SK-N-SH treated with all-trans-retinoic acid at 6 μM for 48 hours (cell line): ENCODE data around the gene FRYL.

Experiments
- ATAC-seq: fragments of 200-7000 bp; cut with Tn5 transposase; 3 replicates; pipeline ENCODE4 v1.9.1; 2020; ENCODE audit warnings: mild to moderate bottlenecking, moderate library complexity
- ARNTL ChIP-seq: fragments of 450-650 bp; formaldehyde crosslinking; IDR thresholded peaks from 2 replicates; pipeline ENCODE4 v1.5.0; 2020; ENCODE audit warnings: low read depth, mild to moderate bottlenecking, moderate library complexity, borderline replicate concordance
- BACH2 ChIP-seq: fragments of 250-450 bp; sonication (Bioruptor Pico); IDR thresholded peaks from 2 replicates; pipeline ENCODE4 v1.9.0; 2021; ENCODE audit warnings: mild to moderate bottlenecking, borderline replicate concordance
- CREB5 ChIP-seq: fragments of 250-450 bp; sonication (Bioruptor Pico); IDR thresholded peaks from 2 replicates; pipeline ENCODE4 v1.5.1; 2020; ENCODE audit warnings: low read depth, mild to moderate bottlenecking, moderate library complexity
- CSDC2 ChIP-seq: fragments of 250-450 bp; sonication (Bioruptor Pico); IDR thresholded peaks from 2 replicates; pipeline ENCODE4 v1.5.0; 2020; ENCODE audit warnings: mild to moderate bottlenecking, moderate library complexity
- ESRRG ChIP-seq: fragments of 250-450 bp; sonication (Bioruptor Pico); IDR thresholded peaks from 2 replicates; pipeline ENCODE4 v1.6.1; 2021; ENCODE audit warnings: mild to moderate bottlenecking
- ISL1 ChIP-seq: fragments of 250-450 bp; sonication (Bioruptor Pico); IDR thresholded peaks from 2 replicates; pipeline ENCODE4 v2.1.2; 2022; ENCODE audit warnings: mild to moderate bottlenecking, moderate library complexity
- PATZ1 ChIP-seq: fragments of 250-450 bp; sonication (Bioruptor Pico); IDR thresholded peaks from 2 replicates; pipeline ENCODE4 v1.8.0; 2020; ENCODE audit warnings: mild to moderate bottlenecking, moderate library complexity, borderline replicate concordance
- POU6F1 ChIP-seq: fragments of 250-450 bp; sonication (Bioruptor Pico); IDR thresholded peaks from 2 replicates; pipeline ENCODE4 v1.8.0; 2021; ENCODE audit warnings: low read depth, mild to moderate bottlenecking, moderate library complexity, borderline replicate concordance
- PPARA ChIP-seq: fragments of 250-450 bp; sonication (Bioruptor Pico); IDR thresholded peaks from 2 replicates; pipeline ENCODE4 v1.5.0; 2020; ENCODE audit warnings: mild to moderate bottlenecking, borderline replicate concordance
- RARB ChIP-seq: fragments of 250-450 bp; sonication (Bioruptor Pico); IDR thresholded peaks from 2 replicates; pipeline ENCODE4 v1.8.0; 2021; ENCODE audit warnings: mild to moderate bottlenecking, moderate library complexity
- SNAI2 ChIP-seq: fragments of 250-450 bp; sonication (Bioruptor Pico); IDR thresholded peaks from 2 replicates; pipeline ENCODE4 v1.5.0; 2020; ENCODE audit warnings: mild to moderate bottlenecking, moderate library complexity
- TCF4 ChIP-seq: fragments of 250-450 bp; sonication (Bioruptor Pico); IDR thresholded peaks from 2 replicates; pipeline ENCODE4 v1.8.0; 2021; ENCODE audit warnings: mild to moderate bottlenecking, moderate library complexity, borderline replicate concordance
- TOX ChIP-seq: fragments of 250-450 bp; sonication (Bioruptor Pico); IDR thresholded peaks from 2 replicates; pipeline ENCODE4 v1.8.0; 2021; ENCODE audit warnings: mild to moderate bottlenecking, moderate library complexity, borderline replicate concordance
- ZC3H10 ChIP-seq: fragments of 250-450 bp; sonication (Bioruptor Pico); IDR thresholded peaks from 2 replicates; pipeline ENCODE4 v1.5.1; 2021; ENCODE audit warnings: mild to moderate bottlenecking, moderate library complexity
- ZFP3 ChIP-seq: fragments of 250-450 bp; sonication (Bioruptor Pico); IDR thresholded peaks from 2 replicates; pipeline ENCODE4 v1.5.0; 2020; ENCODE audit warnings: mild to moderate bottlenecking, moderate library complexity
- ZFP30 ChIP-seq: fragments of 450-650 bp; formaldehyde crosslinking; IDR thresholded peaks from 2 replicates; pipeline ENCODE4 v1.5.0; 2022; ENCODE audit warnings: mild to moderate bottlenecking, moderate library complexity
- ZNF565 ChIP-seq: fragments of 450-650 bp; formaldehyde crosslinking; conservative IDR thresholded peaks from 2 replicates; pipeline ENCODE4 v1.5.0; 2020; ENCODE audit warnings: low read depth, mild to moderate bottlenecking, moderate library complexity
- ZNF70 ChIP-seq: fragments of 450-650 bp; formaldehyde crosslinking; IDR thresholded peaks from 2 replicates; pipeline ENCODE4 v1.5.0; 2020; ENCODE audit warnings: mild to moderate bottlenecking, moderate library complexity
- TF ChIP-seq, protein P1 (sequence below): fragments of 250-450 bp; sonication (Bioruptor Pico); IDR thresholded peaks from 2 replicates; pipeline ENCODE4 v1.5.1; 2021; ENCODE audit warnings: mild to moderate bottlenecking, moderate library complexity
- TF ChIP-seq, protein P2 (sequence below): fragments of 250-450 bp; sonication (Bioruptor Pico); IDR thresholded peaks from 2 replicates; pipeline ENCODE4 v1.5.0; 2020; ENCODE audit warnings: mild to moderate bottlenecking, moderate library complexity

Gene FRYL

GRCh38 chr4:48602222-48602621, 177.9 kb downstream of the FRYL start:
- no peak for TF ChIP-seq POU6F1 (CRISPR knock-in tag)
- no peak for TF ChIP-seq TCF4 (CRISPR knock-in tag)
- TF ChIP-seq ISL1 (CRISPR knock-in tag), result 0 out of 2 replicates have a peak, but pooled peaks have one; percentile 8
- TF ChIP-seq, protein P1, sequence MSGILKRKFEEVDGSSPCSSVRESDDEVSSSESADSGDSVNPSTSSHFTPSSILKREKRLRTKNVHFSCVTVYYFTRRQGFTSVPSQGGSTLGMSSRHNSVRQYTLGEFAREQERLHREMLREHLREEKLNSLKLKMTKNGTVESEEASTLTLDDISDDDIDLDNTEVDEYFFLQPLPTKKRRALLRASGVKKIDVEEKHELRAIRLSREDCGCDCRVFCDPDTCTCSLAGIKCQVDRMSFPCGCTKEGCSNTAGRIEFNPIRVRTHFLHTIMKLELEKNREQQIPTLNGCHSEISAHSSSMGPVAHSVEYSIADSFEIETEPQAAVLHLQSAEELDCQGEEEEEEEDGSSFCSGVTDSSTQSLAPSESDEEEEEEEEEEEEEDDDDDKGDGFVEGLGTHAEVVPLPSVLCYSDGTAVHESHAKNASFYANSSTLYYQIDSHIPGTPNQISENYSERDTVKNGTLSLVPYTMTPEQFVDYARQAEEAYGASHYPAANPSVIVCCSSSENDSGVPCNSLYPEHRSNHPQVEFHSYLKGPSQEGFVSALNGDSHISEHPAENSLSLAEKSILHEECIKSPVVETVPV (CRISPR knock-in tag), result no peak
- peak; percentile 91 for ATAC-seq

GRCh38 chr4:48596336-48596735, 183.7 kb downstream of the FRYL start:
- TF ChIP-seq CSDC2 (CRISPR knock-in tag) (no peak), BACH2 (CRISPR knock-in tag) (no peak)
- ATAC-seq, result no peak

GRCh38 chr4:48594180-48594579, 185.9 kb downstream of the FRYL start:
- TF ChIP-seq TOX (CRISPR knock-in tag) (no peak), PATZ1 (peak; percentile 93; the same call in 1 of the 2 replicates), ISL1 (CRISPR knock-in tag) (0 out of 2 replicates have a peak, but pooled peaks have one; percentile 8), ARNTL (CRISPR knock-in tag) (no peak)
- no peak for ATAC-seq

DNA sequence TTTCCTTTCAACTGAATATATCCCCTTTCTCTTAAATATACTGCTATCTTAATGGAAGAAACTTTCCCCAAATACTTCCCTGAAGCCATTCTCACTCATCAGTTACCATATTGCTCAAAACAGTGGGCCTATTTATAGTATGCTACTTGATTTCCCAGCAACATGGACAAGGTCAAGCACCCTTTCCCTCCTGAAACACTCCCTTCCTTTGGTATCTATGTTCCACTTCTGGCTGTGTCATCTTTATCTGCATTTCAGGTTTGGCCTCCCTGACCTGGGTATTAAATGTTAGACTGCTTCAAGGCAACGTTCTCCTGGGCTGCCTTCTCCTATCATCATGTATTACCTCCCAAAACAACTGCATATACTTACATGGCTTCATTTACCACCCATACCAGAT, 188.7 kb downstream of the FRYL start:
- ATAC-seq, result no peak
- TF ChIP-seq RARB (no peak), SNAI2 (CRISPR knock-in tag) (no peak), BACH2 (CRISPR knock-in tag) (no peak), ZNF70 (CRISPR knock-in tag) (no peak), POU6F1 (CRISPR knock-in tag) (no peak)
- TF ChIP-seq, protein P1 (CRISPR knock-in tag), result no peak
- TF ChIP-seq, all 23 proteins: peak for 0

- ATAC-seq, result no peak
- TF ChIP-seq PPARA (CRISPR knock-in tag) (no peak), ZNF70 (CRISPR knock-in tag) (no peak), ESRRG (no peak), ZFP30 (CRISPR knock-in tag) (no peak), ZC3H10 (no peak), ARNTL (CRISPR knock-in tag) (no peak), SNAI2 (CRISPR knock-in tag) (no peak), ISL1 (CRISPR knock-in tag) (no peak), CSDC2 (CRISPR knock-in tag) (no peak), RARB (no peak)
Measured at GRCh38 chr4:48590884-48591283, 189.2 kb downstream of the FRYL start.

DNA sequence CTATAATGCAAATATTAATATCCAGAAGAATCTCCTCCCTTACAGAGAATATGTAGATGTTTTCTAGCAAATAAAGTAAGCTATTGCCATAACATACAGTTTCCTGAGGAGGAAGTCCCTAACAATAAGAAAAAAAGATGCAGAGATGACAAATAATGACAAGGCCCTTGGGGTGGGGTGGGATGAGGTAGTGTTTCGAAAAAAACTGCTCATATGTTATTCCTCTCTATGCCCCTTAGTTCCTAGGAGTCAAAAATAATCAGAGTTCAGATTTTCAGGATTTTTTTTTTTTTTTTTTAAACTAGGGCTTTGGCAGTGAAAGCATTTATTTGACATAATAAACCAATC, 191.0 kb downstream of the FRYL start:
- no peak for ATAC-seq
- TF ChIP-seq, protein P2, sequence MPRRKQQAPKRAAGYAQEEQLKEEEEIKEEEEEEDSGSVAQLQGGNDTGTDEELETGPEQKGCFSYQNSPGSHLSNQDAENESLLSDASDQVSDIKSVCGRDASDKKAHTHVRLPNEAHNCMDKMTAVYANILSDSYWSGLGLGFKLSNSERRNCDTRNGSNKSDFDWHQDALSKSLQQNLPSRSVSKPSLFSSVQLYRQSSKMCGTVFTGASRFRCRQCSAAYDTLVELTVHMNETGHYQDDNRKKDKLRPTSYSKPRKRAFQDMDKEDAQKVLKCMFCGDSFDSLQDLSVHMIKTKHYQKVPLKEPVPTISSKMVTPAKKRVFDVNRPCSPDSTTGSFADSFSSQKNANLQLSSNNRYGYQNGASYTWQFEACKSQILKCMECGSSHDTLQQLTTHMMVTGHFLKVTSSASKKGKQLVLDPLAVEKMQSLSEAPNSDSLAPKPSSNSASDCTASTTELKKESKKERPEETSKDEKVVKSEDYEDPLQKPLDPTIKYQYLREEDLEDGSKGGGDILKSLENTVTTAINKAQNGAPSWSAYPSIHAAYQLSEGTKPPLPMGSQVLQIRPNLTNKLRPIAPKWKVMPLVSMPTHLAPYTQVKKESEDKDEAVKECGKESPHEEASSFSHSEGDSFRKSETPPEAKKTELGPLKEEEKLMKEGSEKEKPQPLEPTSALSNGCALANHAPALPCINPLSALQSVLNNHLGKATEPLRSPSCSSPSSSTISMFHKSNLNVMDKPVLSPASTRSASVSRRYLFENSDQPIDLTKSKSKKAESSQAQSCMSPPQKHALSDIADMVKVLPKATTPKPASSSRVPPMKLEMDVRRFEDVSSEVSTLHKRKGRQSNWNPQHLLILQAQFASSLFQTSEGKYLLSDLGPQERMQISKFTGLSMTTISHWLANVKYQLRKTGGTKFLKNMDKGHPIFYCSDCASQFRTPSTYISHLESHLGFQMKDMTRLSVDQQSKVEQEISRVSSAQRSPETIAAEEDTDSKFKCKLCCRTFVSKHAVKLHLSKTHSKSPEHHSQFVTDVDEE (CRISPR knock-in tag), result no peak
- TF ChIP-seq TOX (CRISPR knock-in tag) (no peak), CSDC2 (CRISPR knock-in tag) (no peak), BACH2 (CRISPR knock-in tag) (no peak), SNAI2 (CRISPR knock-in tag) (no peak), ZNF70 (CRISPR knock-in tag) (no peak), ZFP3 (no peak), CREB5 (no peak), ARNTL (CRISPR knock-in tag) (no peak), ZNF565 (CRISPR knock-in tag) (no peak)
